Endothelial cell of umbilical vein (primary cell): ENCODE results near the gene HGF. TPM values are rescaled to one million over a fixed set of nuclear protein-coding genes. Genes with fewer than 3 reads are reported as not detected.

ENCODE experiments used
- BruUV-seq: library from RNA; stranded (reverse); fragments of 400-500 nt; replicated peaks from 2 replicates; lab custom pipeline; 2021; lab: Mats Ljungman, UMichigan
- CTCF ChIA-PET: fragments of 300-600, 350-600 bp; sonication (Branson Sonifier 250); formaldehyde crosslinking; loops from one replicate; lab custom pipeline; 2021; ENCODE audit warnings: antibody characterized with exemption, inconsistent platforms; lab: Charles Lee
- POLR2A ChIA-PET: fragments of 300-600, 350-600 bp; sonication (Branson Sonifier 250); formaldehyde crosslinking; loops from one replicate; lab custom pipeline; 2021; ENCODE audit warnings: antibody characterized with exemption, inconsistent platforms; lab: Charles Lee
- DNase-seq: peaks from one replicate; pipeline ENCODE4 v3.0.0-alpha.2; 2011; ENCODE audit warnings: low read depth, low spot score
- FAIRE-seq: peaks from 2 replicates; lab custom pipeline; 2011; peaks lifted over from hg19 to GRCh38; lab: Jason Lieb, UNC
- H2AFZ ChIP-seq: 2 replicates; pipeline ENCODE4 v1.6.0; 2012; ENCODE audit warnings: low read depth, low read length, control low read depth, inconsistent platforms
- H3K27ac ChIP-seq: 2 replicates; pipeline ENCODE4 v1.5.1; 2011; ENCODE audit warnings: low read depth, mild to moderate bottlenecking, control low read depth, low read length, moderate library complexity; ENCODE audit not compliant: insufficient read depth
- H3K27me3 ChIP-seq, 2 experiments: 2 replicates each; pipeline versions ENCODE4 v1.6.0 to v1.6.1; 2011; ENCODE audit warnings: low read length in 2 of 2, mixed read lengths in 1 of 2; ENCODE audit not compliant: control insufficient read depth in 2 of 2, insufficient read depth in 2 of 2
- H3K36me3 ChIP-seq, 2 experiments: 2 replicates in 1 of 2; 3 replicates in 1 of 2; pipeline ENCODE4 v1.5.1; 2011; ENCODE audit warnings: low read length in 2 of 2, mild to moderate bottlenecking in 1 of 2, moderate library complexity in 1 of 2; ENCODE audit not compliant: control insufficient read depth in 2 of 2, insufficient read depth in 2 of 2; ENCODE audit errors: extremely low read depth in 1 of 2
- H3K4me1 ChIP-seq: 3 replicates; pipeline ENCODE4 v1.5.1; 2011; ENCODE audit warnings: mild to moderate bottlenecking, low read length; ENCODE audit not compliant: control insufficient read depth, insufficient read depth; ENCODE audit errors: extremely low read depth
- H3K4me2 ChIP-seq: 2 replicates; pipeline ENCODE4 v1.6.1; 2011; ENCODE audit warnings: low read length, control low read depth, mixed read lengths; ENCODE audit not compliant: insufficient read depth
- H3K4me3 ChIP-seq, 3 experiments: fragments of 200-600 bp in 1 of 3; sonication (generic), shearing (Covaris generic) in 1 of 3; replicated peaks in 1 of 3; 2 replicates each; pipeline ENCODE4 v1.5.1; 2011 to 2016; ENCODE audit warnings: control low read depth in 3 of 3, low read length in 3 of 3, mild to moderate bottlenecking in 2 of 3, inconsistent platforms in 1 of 3, low read depth in 1 of 3, moderate library complexity in 1 of 3; ENCODE audit not compliant: insufficient read depth in 1 of 3
- H3K79me2 ChIP-seq: 2 replicates; pipeline ENCODE4 v1.6.0; 2012; ENCODE audit warnings: low read length, inconsistent platforms; ENCODE audit not compliant: control insufficient read depth, insufficient read depth
- H3K9ac ChIP-seq: replicated peaks from 2 replicates; pipeline ENCODE3; 2011; ENCODE audit warnings: low read length, control low read depth; ENCODE audit not compliant: insufficient read depth; ENCODE audit errors: extremely low read depth
- H3K9me1 ChIP-seq: replicated peaks from 3 replicates; pipeline ENCODE4 v1.6.0; 2011; ENCODE audit warnings: mild to moderate bottlenecking, low read length; ENCODE audit not compliant: control insufficient read depth, insufficient read depth; ENCODE audit errors: extremely low read depth
- H3K9me3 ChIP-seq: replicated peaks from 2 replicates; pipeline ENCODE4 v1.5.1; 2012; ENCODE audit warnings: low read length, inconsistent platforms; ENCODE audit not compliant: control insufficient read depth, insufficient read depth
- H4K20me1 ChIP-seq: replicated peaks from 2 replicates; pipeline ENCODE3; 2011; ENCODE audit warnings: mild to moderate bottlenecking, low read length; ENCODE audit not compliant: control insufficient read depth, insufficient read depth; ENCODE audit errors: extremely low read depth
- CTCF ChIP-seq, 2 donors: IDR thresholded peaks; 1 replicate in 1 of 2; 2 replicates in 1 of 2; pipeline ENCODE4 v1.5.1; 2011; ENCODE audit warnings: low read length in 2 of 2, mild to moderate bottlenecking in 2 of 2, moderate library complexity in 2 of 2, control low read depth in 1 of 2, inconsistent platforms in 1 of 2, low read depth in 1 of 2; ENCODE audit not compliant: insufficient read depth in 1 of 2; ENCODE audit errors: extremely low read depth in 1 of 2
- EZH2 ChIP-seq: IDR thresholded peaks from 2 replicates; pipeline ENCODE4 v1.6.1; 2012; ENCODE audit warnings: borderline replicate concordance, low read depth, mild to moderate bottlenecking, moderate library complexity, low read length, inconsistent platforms; ENCODE audit not compliant: severe bottlenecking
- FOS ChIP-seq: IDR thresholded peaks from 2 replicates; pipeline ENCODE4 v1.6.1; 2011; ENCODE audit warnings: mild to moderate bottlenecking, low read length, moderate library complexity, borderline replicate concordance; ENCODE audit not compliant: insufficient read depth
- GATA2 ChIP-seq: IDR thresholded peaks from 2 replicates; pipeline ENCODE4 v1.7.0; 2011; ENCODE audit warnings: low read depth, mild to moderate bottlenecking, moderate library complexity, mixed read lengths, low read length; ENCODE audit not compliant: insufficient read length, insufficient read depth
- JUN ChIP-seq: IDR thresholded peaks from 2 replicates; pipeline ENCODE4 v1.6.1; 2011; ENCODE audit warnings: borderline replicate concordance, low read depth; ENCODE audit not compliant: insufficient read length, insufficient read depth
- MAX ChIP-seq: IDR thresholded peaks from 2 replicates; pipeline ENCODE4 v1.6.1; 2011; ENCODE audit not compliant: insufficient read depth, insufficient read length
- MYC ChIP-seq: IDR thresholded peaks from one replicate; pipeline ENCODE4 v1.6.1; 2011; ENCODE audit warnings: mild to moderate bottlenecking, low read depth, low read length
- POLR2A ChIP-seq: IDR thresholded peaks from 2 replicates; pipeline ENCODE4 v1.6.1; 2012; ENCODE audit warnings: low read depth, mild to moderate bottlenecking, control low read depth, low read length
- POLR2AphosphoS5 ChIP-seq: IDR thresholded peaks from 2 replicates; pipeline ENCODE4 v1.6.1; 2012; ENCODE audit warnings: low read depth, mild to moderate bottlenecking, control low read depth, low read length, moderate library complexity; ENCODE audit not compliant: insufficient read depth
- dilution Hi-C: fragments of 300-500 bp; cut with MboI; formaldehyde crosslinking; loops from one replicate; pipeline ENCODE4 v1.15.0; 2019; ENCODE audit warnings: low sequenced_read_pairs; ENCODE audit not compliant: extremely low pct_ligation_motif_present
- intact Hi-C: fragments of 100-400 bp; cut with micrococcal nuclease; formaldehyde crosslinking; loops from one replicate; pipeline ENCODE4 v1.10.0; 2022
- polyA plus RNA-seq, 4 experiments: library from polyadenylated mRNA; depleted of rRNA in 3 of 4; stranded (reverse) in 3 of 4; unstranded in 1 of 4; fragments of >200 nt; gene quantifications; 2 replicates each; pipeline versions ENCODE4 v1.2.1 to v1.2.3, GENCODE V29; 2011 to 2012; ENCODE audit warnings: missing spikeins in 1 of 4
- total RNA-seq: library from RNA; stranded (reverse); gene quantifications from 2 replicates; pipeline ENCODE4 v1.2.3, GENCODE V29; 2021

The HGF gene
- total and polyA plus RNA-seq, 2 donors (not counting 3 experiments of a cell fraction or from before 2014, with no cell fraction given) = 0.15 to 0.18 TPM

- TF ChIP-seq MYC (no peak), JUN (no peak), FOS (no peak), POLR2A (no peak), MAX (no peak), POLR2AphosphoS5 (no peak), EZH2 (no peak), CTCF (IDR thresholded peaks at IDR 0.05; ENCODE audit: extremely low read depth in 1 of 2, insufficient read depth in 1 of 2, low read depth in 1 of 2, low read length in 2 of 2) (no peak), GATA2 (no peak)
- BruUV-seq = no TSS peak
- dilution Hi-C loops (no loop called here), intact Hi-C loops (no loop called here)
- no peak overlapping the region for H3K4me3 ChIP-seq
- ChIA-PET CTCF (no interaction called here), POLR2A (no interaction called here)
- no peaks in the 10 kb centered on the region for H3K36me3 ChIP-seq
- H3K9me3 ChIP-seq = no peaks in the 10 kb centered on the region
- no peaks in the 10 kb centered on the region for H3K27me3 ChIP-seq
- no peaks in the 10 kb centered on the region for H4K20me1 ChIP-seq
- no peak overlapping the region for H3K27ac ChIP-seq
- FAIRE-seq (no peak), DNase-seq (no peak)
- no peaks in the 10 kb centered on the region for H3K4me1 ChIP-seq
- no peaks in the 10 kb centered on the region for H3K9me1 ChIP-seq
- no peak overlapping the region for H3K4me2 ChIP-seq
- no peaks in the 10 kb centered on the region for H3K79me2 ChIP-seq
- H3K9ac ChIP-seq = no peak overlapping the region
- no peak overlapping the region for H2AFZ ChIP-seq
These were observed 50.0 kb downstream of the HGF start for GRCh38 chr7:81719865-81720264.
